AG04450 (cell line): Measurements from ENCODE around the gene LSP1. TPM values are rescaled to one million over a fixed set of nuclear protein-coding genes. Genes with fewer than 3 reads are reported as not detected.
"Not testable (repeated sequence)": the region's sequence is repeated elsewhere in the genome, so short reads cannot be mapped to it uniquely, and the experiment has no call there.

Experiments used
- CTCF ChIA-PET: fragments of 300-600, 350-600 bp; formaldehyde crosslinking; extraction: SDS; loops from one replicate; lab custom pipeline; 2022; ENCODE audit warnings: antibody characterized with exemption, inconsistent platforms; lab: Charles Lee
- POLR2A ChIA-PET: fragments of 350-600 bp; formaldehyde crosslinking; extraction: SDS; loops from one replicate; lab custom pipeline; 2021; ENCODE audit warnings: antibody characterized with exemption, inconsistent platforms; lab: Yijun Ruan, JAX
- DNase-seq: peaks from one replicate; pipeline ENCODE4 v3.0.0-alpha.2; 2011; ENCODE audit warnings: low read depth, low spot score
- H3K27ac ChIP-seq: one replicate; pipeline ENCODE4 v1.5.1; 2012; ENCODE audit warnings: low read depth, low read length, control low read depth
- H3K27me3 ChIP-seq: one replicate; pipeline ENCODE4 v1.6.0; 2012; ENCODE audit warnings: low read length; ENCODE audit not compliant: control insufficient read depth, insufficient read depth
- H3K4me3 ChIP-seq: 2 replicates; pipeline ENCODE4 v1.5.1; 2011; ENCODE audit warnings: mild to moderate bottlenecking, low read depth, low read length, control low read depth
- H3K9me3 ChIP-seq: 2 replicates; pipeline ENCODE4 v1.5.1; 2012; ENCODE audit warnings: low read length; ENCODE audit not compliant: control insufficient read depth, insufficient read depth
- polyA plus RNA-seq: library from polyadenylated mRNA; depleted of rRNA; stranded (reverse); fragments of >200 nt; gene quantifications from 2 replicates; pipeline ENCODE4 v1.2.3, GENCODE V29; 2011; rRNA removed
- small RNA-seq: library from RNA; depleted of rRNA; stranded (forward); fragments of <200 nt; gene quantifications from one replicate; pipeline ENCODE3, GENCODE V24; 2012; ENCODE audit warnings: low read depth; ENCODE audit not compliant: insufficient read length
- TF ChIP-seq, protein P1 (sequence below): IDR thresholded peaks from 2 replicates; pipeline ENCODE4 v1.5.1; 2011; ENCODE audit warnings: low read depth, low read length, control low read depth, inconsistent platforms

LSP1 gene
- polyA plus RNA-seq, 1 experiment = not detected

GRCh38 chr11:1937616-1938342 lies 84.9 kb downstream of the LSP1 start:
- ChIA-PET POLR2A (no interaction called here), CTCF (no interaction called here)
- H3K9me3 ChIP-seq = no peaks in the 10 kb centered on the region; the same call in 1 of the 2 replicates
- TF ChIP-seq, protein P1, sequence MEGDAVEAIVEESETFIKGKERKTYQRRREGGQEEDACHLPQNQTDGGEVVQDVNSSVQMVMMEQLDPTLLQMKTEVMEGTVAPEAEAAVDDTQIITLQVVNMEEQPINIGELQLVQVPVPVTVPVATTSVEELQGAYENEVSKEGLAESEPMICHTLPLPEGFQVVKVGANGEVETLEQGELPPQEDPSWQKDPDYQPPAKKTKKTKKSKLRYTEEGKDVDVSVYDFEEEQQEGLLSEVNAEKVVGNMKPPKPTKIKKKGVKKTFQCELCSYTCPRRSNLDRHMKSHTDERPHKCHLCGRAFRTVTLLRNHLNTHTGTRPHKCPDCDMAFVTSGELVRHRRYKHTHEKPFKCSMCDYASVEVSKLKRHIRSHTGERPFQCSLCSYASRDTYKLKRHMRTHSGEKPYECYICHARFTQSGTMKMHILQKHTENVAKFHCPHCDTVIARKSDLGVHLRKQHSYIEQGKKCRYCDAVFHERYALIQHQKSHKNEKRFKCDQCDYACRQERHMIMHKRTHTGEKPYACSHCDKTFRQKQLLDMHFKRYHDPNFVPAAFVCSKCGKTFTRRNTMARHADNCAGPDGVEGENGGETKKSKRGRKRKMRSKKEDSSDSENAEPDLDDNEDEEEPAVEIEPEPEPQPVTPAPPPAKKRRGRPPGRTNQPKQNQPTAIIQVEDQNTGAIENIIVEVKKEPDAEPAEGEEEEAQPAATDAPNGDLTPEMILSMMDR = no peak
- no peak for DNase-seq
- no peak overlapping the region for H3K27ac ChIP-seq
- H3K4me3 ChIP-seq = no peak overlapping the region
- peaks cover 6% of the 10 kb centered on the region for H3K27me3 ChIP-seq

GRCh38 chr11:1938343-1939005 lies 85.6 kb downstream of the LSP1 start:
- CTCF ChIA-PET = no interaction called here
- POLR2A ChIA-PET = no interaction called here

DNA sequence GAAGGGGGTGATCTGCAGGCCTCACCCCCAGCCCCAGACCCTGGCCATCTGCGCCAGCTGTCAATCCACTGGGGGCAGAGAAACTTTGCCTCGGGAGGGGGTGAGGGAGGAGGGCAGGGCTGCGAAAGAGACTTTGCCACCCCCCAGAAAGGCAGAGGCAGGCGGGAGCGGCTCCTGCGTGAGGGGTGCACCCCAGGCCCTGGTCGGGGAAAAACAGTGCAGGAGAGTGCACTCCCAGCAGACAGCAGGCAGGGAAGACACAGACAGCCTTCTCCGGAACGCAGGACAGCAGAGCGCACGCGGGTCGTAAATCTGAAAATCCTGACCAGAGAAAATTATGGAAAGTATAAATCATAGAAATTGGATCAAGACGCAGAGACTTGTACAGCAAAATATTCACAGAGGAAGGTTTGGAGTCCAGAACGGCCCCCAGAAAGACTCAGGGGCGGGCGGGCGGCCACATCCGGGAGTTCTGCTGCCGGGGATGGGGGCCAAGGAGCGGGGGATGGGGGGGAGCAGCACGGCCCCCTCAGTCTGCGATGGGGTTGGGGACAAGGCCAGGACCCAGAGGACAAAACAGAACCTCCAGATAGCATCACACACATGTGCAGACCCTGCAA lies 86.2 kb downstream of the LSP1 start:
- POLR2A ChIA-PET = no interaction called here
- CTCF ChIA-PET = no interaction called here

More at GRCh38 chr11:1938343-1939005, 85.6 kb downstream of the LSP1 start:
- no peak overlapping the region for H3K4me3 ChIP-seq
- no peak for DNase-seq
- H3K27me3 ChIP-seq = peaks cover 6% of the 10 kb centered on the region
- no peak overlapping the region for H3K27ac ChIP-seq
- TF ChIP-seq, protein P1 = no peak
- no peaks in the 10 kb centered on the region; the same call in 1 of the 2 replicates for H3K9me3 ChIP-seq

GRCh38 chr11:1939788-1940187 lies 86.9 kb downstream of the LSP1 start:
- DNase-seq, CTCF ChIA-PET, H3K27me3 ChIP-seq, H3K4me3 ChIP-seq, H3K9me3 ChIP-seq, POLR2A ChIA-PET, H3K27ac ChIP-seq: not testable (repeated sequence)

More for the DNA sequence above, 86.2 kb downstream of the LSP1 start:
- DNase-seq = no peak
- TF ChIP-seq, protein P1 = no peak
- H3K4me3 ChIP-seq = no peak overlapping the region
- no peak overlapping the region for H3K27ac ChIP-seq
- no peaks in the 10 kb centered on the region; the same call in 1 of the 2 replicates for H3K9me3 ChIP-seq
- peaks cover 5% of the 10 kb centered on the region for H3K27me3 ChIP-seq

Small RNA genes within 50 kb of the gene (small RNA-seq; reads per million reads assigned to genes)
- gene AC051649.1 (not detected), gene MIR4298 (not detected)

Other genes with a start within 250 kb of the LSP1 start
- not detected in 2 replicates for gene KRTAP5-3, start 244.6 kb upstream of the LSP1 start, polyA plus RNA-seq
- gene KRTAP5-4, start 230.9 kb upstream of the LSP1 start, polyA plus RNA-seq = not detected in 2 replicates
- not detected in 2 replicates for gene KRTAP5-5, start 223.3 kb upstream of the LSP1 start, polyA plus RNA-seq
- not detected in 2 replicates for gene KRTAP5-6, start 155.9 kb upstream of the LSP1 start, polyA plus RNA-seq
- gene IFITM10, start 102.5 kb upstream of the LSP1 start, polyA plus RNA-seq = 0.04 TPM in 1 of 2 replicates, not detected in the other
- 77.8 and 136 TPM in 2 replicates for gene CTSD, start 89.2 kb upstream of the LSP1 start, polyA plus RNA-seq
- not detected in 2 replicates for gene SYT8, start 18.1 kb upstream of the LSP1 start, polyA plus RNA-seq
- gene TNNI2, start 14.1 kb upstream of the LSP1 start, polyA plus RNA-seq = not detected in 2 replicates
- not detected in 2 replicates for gene PRR33, start 38.8 kb downstream of the LSP1 start, polyA plus RNA-seq
- not detected in 2 replicates for gene TNNT3, start 66.6 kb downstream of the LSP1 start, polyA plus RNA-seq
- 63.3 and 78.3 TPM in 2 replicates for gene MRPL23, start 94.2 kb downstream of the LSP1 start, polyA plus RNA-seq
- gene H19, start 144.8 kb downstream of the LSP1 start, polyA plus RNA-seq = 0.10 and 0.21 TPM in 2 replicates